ENCODE results near the gene CA11.

GRCh38 chr19:48637449-48637947 is 8.5 kb downstream of the CA11 start:
- TF ChIP-seq POLR2A (IDR thresholded peaks at IDR 0.05), result no peak
- peak in 1 of 4 experiments; percentile 26 for TF ChIP-seq CTCF (IDR thresholded peaks at IDR 0.05)

All from prostate gland (tissue), 2 donors.